Esophagus muscularis mucosa (tissue), 4 donors: ENCODE measurements around the gene SPOCK1. TPM values are rescaled to one million over a fixed set of nuclear protein-coding genes. Genes with fewer than 3 reads are reported as not detected.

Experiments used
- DNase-seq: peaks from one replicate; pipeline ENCODE4 v3.0.0-alpha.2; 2017; ENCODE audit errors: extremely low spot score
- H3K27ac ChIP-seq, 4 donors: fragments of 200-600 bp; sonication (generic); replicated peaks in 1 of 4; 1 replicate in 3 of 4; 2 replicates in 1 of 4; pipeline ENCODE4 v1.5.1; 2016 to 2019; ENCODE audit warnings: mild to moderate bottlenecking in 1 of 4
- H3K27me3 ChIP-seq, 4 donors: fragments of 200-600 bp; sonication (generic); one replicate each; pipeline versions ENCODE4 v1.5.1 to v1.6.0; 2016 to 2019
- H3K36me3 ChIP-seq, 4 donors: fragments of 200-600 bp; sonication (generic); one replicate each; pipeline ENCODE4 v1.5.1; 2016 to 2019
- H3K4me1 ChIP-seq, 4 donors: fragments of 200-600 bp; sonication (generic); one replicate each; pipeline ENCODE4 v1.5.1; 2016 to 2019
- H3K4me3 ChIP-seq, 4 donors: fragments of 200-600 bp; sonication (generic); 1 replicate in 2 of 4; 2 replicates in 2 of 4; pipeline ENCODE4 v1.5.1; 2016 to 2019; ENCODE audit warnings: mild to moderate bottlenecking in 4 of 4, moderate library complexity in 1 of 4
- H3K9me3 ChIP-seq, 4 donors: fragments of 200-600 bp; sonication (generic); 1 replicate in 3 of 4; 2 replicates in 1 of 4; pipeline ENCODE4 v1.5.1; 2016 to 2019
- CTCF ChIP-seq, 3 experiments: fragments of 200-600 bp in 2 of 3; fragments of 450-650 bp in 1 of 3; sonication (generic) in 2 of 3; IDR thresholded peaks; one replicate each; pipeline ENCODE4 v1.5.1; 2017 to 2019; ENCODE audit warnings: antibody characterized with exemption in 3 of 3, mild to moderate bottlenecking in 2 of 3, moderate library complexity in 1 of 3
- EP300 ChIP-seq: sonication (generic); formaldehyde crosslinking; IDR thresholded peaks from one replicate; pipeline ENCODE4 v1.6.1; 2017; ENCODE audit warnings: antibody characterized with exemption
- POLR2A ChIP-seq: fragments of 450-650 bp; IDR thresholded peaks from one replicate; pipeline ENCODE4 v1.6.1; 2017; ENCODE audit warnings: antibody characterized with exemption, moderate library complexity, mild to moderate bottlenecking, low read depth
- POLR2AphosphoS5 ChIP-seq, 2 donors: sonication (generic); formaldehyde crosslinking; IDR thresholded peaks; one replicate each; pipeline ENCODE4 v1.6.1; 2017; ENCODE audit warnings: antibody characterized with exemption in 2 of 2
- WGBS: methylation state at CpG from one replicate; pipeline ENCODE4 v1.1.5; 2018; 5-methylcytosine and 5-hydroxymethylcytosine counted together
- intact Hi-C: fragments of 100-400 bp; cut with DNase I; formaldehyde crosslinking; loops from one replicate; pipeline ENCODE4 v1.15.1; 2023
- total RNA-seq, 4 donors: library from RNA; depleted of rRNA; stranded (reverse); fragments of >200 nt; gene quantifications; one replicate each; pipeline versions ENCODE4 v1.1.0 to v1.2.1, GENCODE V29; 2016

SPOCK1 gene
- total RNA-seq, 4 donors from 2014 or later, result 39.0 to 52.4 (median 45.6) TPM

GRCh38 chr5:137266186-137266585 is 232.9 kb downstream of the SPOCK1 start:
- Histone ChIP-seq H3K4me3 (no peak overlapping the region), H3K9me3 (no peaks in the 10 kb centered on the region), H3K36me3 (no peaks in the 10 kb centered on the region), H3K27ac (no peak overlapping the region), H3K27me3 (no peaks in the 10 kb centered on the region), H3K4me1 (peaks cover 0 to 7% (median 3%) of the 10 kb centered on the region in 4 donors)
- DNase-seq, result no peak
- 84% methylated on average over 4 of the region's 4 CpGs for WGBS
- intact Hi-C loops, result no loop called here
- no peak for TF ChIP-seq CTCF (IDR thresholded peaks at IDR 0.05)
- no peak for TF ChIP-seq POLR2A

- Histone ChIP-seq H3K4me1 (peaks cover 0 to 12% (median 3%) of the 10 kb centered on the region in 4 donors), H3K4me3 (no peak overlapping the region), H3K27ac (no peak overlapping the region), H3K36me3 (no peaks in the 10 kb centered on the region), H3K27me3 (no peaks in the 10 kb centered on the region), H3K9me3 (no peaks in the 10 kb centered on the region)
- 95% methylated on average over 1 of the region's 1 CpG for WGBS
- intact Hi-C loops, result no loop called here
- TF ChIP-seq POLR2AphosphoS5 (IDR thresholded peaks at IDR 0.05) (no peak), POLR2A (no peak), EP300 (no peak), CTCF (IDR thresholded peaks at IDR 0.05) (no peak)
- DNase-seq, result no peak
Measured at GRCh38 chr5:137265457-137265856, 233.7 kb downstream of the SPOCK1 start.

DNA sequence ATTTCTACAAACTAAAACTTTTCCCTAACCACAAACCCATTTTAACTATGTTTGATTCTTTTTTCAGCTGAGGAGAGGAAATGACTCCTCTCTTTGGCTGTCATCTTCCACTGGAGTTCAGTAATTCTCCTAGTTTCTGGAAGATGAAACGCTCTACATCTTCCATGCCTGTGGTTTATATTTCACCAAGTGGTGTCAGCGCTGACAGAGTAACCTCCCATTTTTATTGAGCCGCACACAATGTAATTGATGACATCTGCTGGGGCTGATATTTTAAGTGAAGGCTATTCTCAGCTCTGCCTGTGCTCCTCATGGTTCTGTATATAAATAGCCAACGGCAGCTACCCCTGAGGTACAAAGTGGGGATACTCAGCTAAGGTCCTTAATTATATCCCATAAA is 234.6 kb downstream of the SPOCK1 start:
- H3K4me1 ChIP-seq, result peaks cover 0 to 12% (median 3%) of the 10 kb centered on the region in 4 donors
- H3K4me3 ChIP-seq, result no peak overlapping the region
- TF ChIP-seq EP300, result no peak
- TF ChIP-seq CTCF (IDR thresholded peaks at IDR 0.05), result no peak
- no peak for TF ChIP-seq POLR2AphosphoS5 (IDR thresholded peaks at IDR 0.05)
- TF ChIP-seq POLR2A, result no peak
- no peak for DNase-seq
- no peaks in the 10 kb centered on the region for H3K36me3 ChIP-seq
- no peaks in the 10 kb centered on the region for H3K9me3 ChIP-seq
- H3K27ac ChIP-seq, result no peak overlapping the region
- H3K27me3 ChIP-seq, result no peaks in the 10 kb centered on the region
- WGBS, result 63% methylated on average over 4 of the region's 4 CpGs
- intact Hi-C loops, result no loop called here

DNA sequence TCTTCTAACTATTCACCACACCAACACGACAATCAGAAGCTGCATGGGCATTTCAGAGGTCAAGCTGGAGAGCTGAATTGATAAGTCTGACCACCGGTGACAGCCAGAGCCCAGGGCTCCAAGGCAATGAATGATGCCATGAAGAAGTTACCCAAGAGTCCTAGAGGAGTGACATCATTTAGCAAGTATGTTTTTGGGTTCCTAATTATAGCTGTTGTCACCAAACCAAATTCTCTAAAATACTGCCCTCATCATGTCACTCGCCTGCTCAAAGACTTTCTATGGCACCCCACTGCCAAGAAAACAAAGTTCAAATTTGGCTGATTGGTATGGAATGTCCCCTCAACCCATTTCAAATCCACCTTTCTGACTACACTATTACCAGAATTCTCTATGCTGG is 235.1 kb downstream of the SPOCK1 start:
- TF ChIP-seq CTCF (IDR thresholded peaks at IDR 0.05), result no peak
- no peak for TF ChIP-seq POLR2AphosphoS5 (IDR thresholded peaks at IDR 0.05)
- TF ChIP-seq POLR2A, result no peak
- TF ChIP-seq EP300, result no peak
- H3K27ac ChIP-seq, result no peak overlapping the region

DNA sequence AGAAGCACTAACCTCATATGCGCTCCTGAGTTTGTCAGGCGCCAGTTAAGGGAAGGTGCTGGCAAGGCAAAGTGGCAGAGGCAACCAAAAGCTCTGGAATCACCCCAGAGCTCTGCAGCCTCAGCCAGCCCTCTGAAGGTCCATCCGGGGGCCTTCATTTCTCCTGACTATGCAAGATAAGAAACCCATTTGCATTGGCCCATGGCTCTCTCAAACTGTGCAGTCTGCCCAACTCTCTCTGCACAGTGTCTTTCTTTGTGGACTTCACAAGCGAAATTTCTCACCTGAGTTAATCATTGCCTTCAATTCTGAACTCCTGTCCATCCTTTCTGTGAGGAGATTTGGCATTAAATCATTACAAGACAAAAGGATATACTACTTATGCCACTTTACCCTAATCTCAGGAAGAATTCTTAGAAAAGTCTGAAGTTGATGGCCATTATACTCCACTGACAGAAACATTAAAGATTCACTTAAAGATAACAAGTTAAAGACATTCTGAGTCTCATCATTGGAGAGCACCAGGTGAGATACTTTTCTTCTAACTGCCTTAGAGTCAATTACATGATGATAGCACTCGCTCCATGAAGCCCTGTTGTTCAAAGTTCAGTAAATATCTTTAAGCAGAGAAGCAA is 235.6 kb downstream of the SPOCK1 start:
- TF ChIP-seq CTCF (IDR thresholded peaks at IDR 0.05), result no peak
- no peak for TF ChIP-seq POLR2A
- no peak for TF ChIP-seq POLR2AphosphoS5 (IDR thresholded peaks at IDR 0.05)
- no peak for TF ChIP-seq EP300
- no peak overlapping the region for H3K4me3 ChIP-seq
- no peak overlapping the region for H3K27ac ChIP-seq
- intact Hi-C loops, result no loop called here
- no peaks in the 10 kb centered on the region for H3K36me3 ChIP-seq
- H3K4me1 ChIP-seq, result peaks cover 0 to 6% (median 3%) of the 10 kb centered on the region in 4 donors
- DNase-seq, result peak; percentile 89
- H3K27me3 ChIP-seq, result no peaks in the 10 kb centered on the region
- WGBS, result 68% methylated on average over 5 of the region's 5 CpGs
- no peaks in the 10 kb centered on the region for H3K9me3 ChIP-seq

More for the DNA sequence above, 235.1 kb downstream of the SPOCK1 start:
- 92% methylated on average over 3 of the region's 3 CpGs for WGBS
- Histone ChIP-seq H3K4me1 (peaks cover 0 to 7% (median 3%) of the 10 kb centered on the region in 4 donors), H3K4me3 (no peak overlapping the region), H3K9me3 (no peaks in the 10 kb centered on the region), H3K27me3 (no peaks in the 10 kb centered on the region), H3K36me3 (no peaks in the 10 kb centered on the region)
- no peak for DNase-seq
- intact Hi-C loops, result no loop called here
